IPS-11a (cell line): ENCODE results near the gene CAMTA1.

Experiments
- H3K4me3 ChIP-seq: one replicate; pipeline ENCODE4 v1.5.1; 2013; ENCODE audit warnings: low read depth, low read length, control low read depth

Gene CAMTA1

GRCh38 chr1:7795406-7795805 lies 1010.2 kb downstream of the CAMTA1 start:
- H3K4me3 ChIP-seq, result no peak overlapping the region

GRCh38 chr1:7805460-7805859 lies 1020.2 kb downstream of the CAMTA1 start:
- no peak overlapping the region for H3K4me3 ChIP-seq

- H3K4me3 ChIP-seq, result no peak overlapping the region
Measured at GRCh38 chr1:7808253-7808844, 1023.1 kb downstream of the CAMTA1 start.

GRCh38 chr1:7809742-7810141 lies 1024.5 kb downstream of the CAMTA1 start:
- no peak overlapping the region for H3K4me3 ChIP-seq

GRCh38 chr1:7810395-7810794 lies 1025.1 kb downstream of the CAMTA1 start:
- H3K4me3 ChIP-seq, result no peak overlapping the region

GRCh38 chr1:7811476-7811875 lies 1026.2 kb downstream of the CAMTA1 start:
- H3K4me3 ChIP-seq, result no peak overlapping the region

- no peak overlapping the region for H3K4me3 ChIP-seq
Measured at GRCh38 chr1:7813677-7814373, 1028.6 kb downstream of the CAMTA1 start.
